NK-92 treated with Interleukin-12 subunit alpha and Interleukin-12 subunit beta, amount 100 ng/mL, for 24 hours (cell line): Measurements from ENCODE around the gene PCDHB6.
"Not testable (repeated sequence)": the region's sequence is repeated elsewhere in the genome, so short reads cannot be mapped to it uniquely, and the experiment has no call there.

ENCODE experiments used
- DNase-seq: peaks from one replicate; lab custom pipeline; 2025; lab: John Stamatoyannopoulos, UW

PCDHB6 gene

GRCh38 chr5:141149812-141150211 lies at the start of gene PCDHB6:
Gene PCDHB6, plus strand, starts transcription at chr5:141150057. Its CDS starts 201 bp downstream, at chr5:141150258.
- no peak for DNase-seq

- DNase-seq: peak; percentile 35
Measured at GRCh38 chr5:141100243-141100805, 49.5 kb upstream of the PCDHB6 start, which contains the start of gene PCDHB3. Gene PCDHB3, plus strand, starts transcription at chr5:141100473. Its CDS starts 177 bp downstream, at chr5:141100650.

DNA sequence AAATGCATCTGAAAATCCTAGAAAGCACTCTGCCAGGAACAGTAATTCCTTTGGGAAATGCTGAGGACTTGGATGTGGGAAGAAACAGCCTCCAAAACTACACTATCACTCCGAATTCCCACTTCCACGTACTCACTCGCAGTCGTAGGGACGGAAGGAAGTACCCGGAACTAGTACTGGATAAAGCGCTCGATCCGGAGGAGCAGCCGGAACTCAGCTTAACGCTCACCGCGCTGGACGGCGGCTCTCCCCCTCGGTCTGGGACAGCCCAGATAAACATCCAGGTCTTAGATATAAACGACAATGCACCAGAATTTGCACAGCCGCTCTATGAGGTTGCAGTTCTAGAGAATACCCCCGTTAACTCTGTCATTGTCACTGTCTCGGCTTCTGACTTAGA lies 48.8 kb upstream of the PCDHB6 start:
- DNase-seq: no peak

GRCh38 chr5:141102070-141102469 lies 47.8 kb upstream of the PCDHB6 start:
- DNase-seq: not testable (repeated sequence)

- not testable (repeated sequence) for DNase-seq
Measured at GRCh38 chr5:141102471-141102870, 47.4 kb upstream of the PCDHB6 start.

GRCh38 chr5:141105350-141105749 lies 44.5 kb upstream of the PCDHB6 start:
- no peak for DNase-seq

- no peak for DNase-seq
Measured at GRCh38 chr5:141119250-141119649, 30.6 kb upstream of the PCDHB6 start.

GRCh38 chr5:141121563-141121962 lies 28.3 kb upstream of the PCDHB6 start, which contains the start of gene PCDHB4:
Gene PCDHB4, plus strand, starts transcription at chr5:141121818. Its CDS starts 181 bp downstream, at chr5:141121999.
- DNase-seq: no peak

DNA sequence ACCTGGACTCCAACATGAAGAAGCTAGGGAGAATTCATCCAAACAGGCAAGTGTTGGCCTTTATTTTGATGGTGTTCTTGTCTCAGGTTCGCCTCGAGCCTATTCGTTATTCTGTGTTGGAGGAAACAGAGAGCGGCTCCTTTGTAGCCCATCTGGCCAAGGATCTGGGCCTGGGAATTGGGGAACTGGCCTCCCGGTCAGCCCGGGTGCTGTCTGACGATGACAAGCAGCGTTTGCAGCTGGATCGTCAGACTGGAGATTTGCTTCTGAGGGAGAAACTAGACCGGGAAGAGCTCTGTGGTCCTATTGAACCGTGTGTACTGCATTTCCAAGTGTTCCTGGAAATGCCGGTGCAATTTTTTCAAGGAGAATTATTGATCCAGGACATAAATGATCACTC lies 27.9 kb upstream of the PCDHB6 start:
- DNase-seq: no peak

DNA sequence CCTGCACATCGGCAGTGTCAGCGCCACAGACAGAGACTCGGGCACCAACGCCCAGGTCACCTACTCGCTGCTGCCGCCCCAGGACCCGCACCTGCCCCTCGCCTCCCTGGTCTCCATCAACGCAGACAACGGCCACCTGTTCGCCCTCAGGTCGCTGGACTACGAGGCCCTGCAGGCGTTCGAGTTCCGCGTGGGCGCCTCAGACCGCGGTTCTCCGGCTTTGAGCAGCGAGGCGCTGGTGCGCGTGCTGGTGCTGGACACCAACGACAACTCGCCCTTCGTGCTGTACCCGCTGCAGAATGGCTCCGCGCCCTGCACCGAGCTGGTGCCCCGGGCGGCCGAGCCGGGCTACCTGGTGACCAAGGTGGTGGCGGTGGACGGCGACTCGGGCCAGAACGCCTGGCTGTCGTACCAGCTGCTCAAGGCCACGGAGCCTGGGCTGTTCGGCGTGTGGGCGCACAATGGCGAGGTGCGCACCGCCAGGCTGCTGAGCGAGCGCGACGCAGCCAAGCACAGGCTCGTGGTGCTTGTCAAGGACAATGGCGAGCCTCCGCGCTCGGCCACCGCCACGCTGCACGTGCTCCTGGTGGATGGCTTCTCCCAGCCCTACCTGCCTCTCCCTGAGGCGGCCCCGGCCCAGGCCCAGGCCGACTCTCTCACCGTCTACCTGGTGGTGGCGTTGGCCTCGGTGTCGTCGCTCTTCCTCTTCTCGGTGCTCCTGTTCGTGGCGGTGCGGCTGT lies 26.3 kb upstream of the PCDHB6 start:
- not testable (repeated sequence) for DNase-seq

DNA sequence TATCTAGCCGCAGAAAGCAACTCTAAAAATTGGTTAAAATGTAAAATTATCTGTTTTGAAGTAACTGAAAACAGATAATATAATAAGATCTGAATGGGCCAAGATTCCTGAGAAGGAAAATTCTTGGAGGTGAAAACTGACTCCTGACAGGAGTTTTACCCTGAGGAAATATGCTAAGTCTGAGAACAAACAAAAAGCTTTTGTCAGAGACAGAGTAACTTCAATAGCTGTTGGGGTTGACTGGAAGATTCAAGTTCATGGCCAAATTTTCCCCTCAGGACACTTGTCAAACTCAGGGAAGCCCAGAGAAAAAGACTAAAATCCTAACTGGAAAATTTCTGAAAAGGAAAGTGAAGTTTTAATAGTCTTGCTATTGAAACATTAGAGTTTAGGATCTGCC lies 22.6 kb upstream of the PCDHB6 start:
- no peak for DNase-seq

DNA sequence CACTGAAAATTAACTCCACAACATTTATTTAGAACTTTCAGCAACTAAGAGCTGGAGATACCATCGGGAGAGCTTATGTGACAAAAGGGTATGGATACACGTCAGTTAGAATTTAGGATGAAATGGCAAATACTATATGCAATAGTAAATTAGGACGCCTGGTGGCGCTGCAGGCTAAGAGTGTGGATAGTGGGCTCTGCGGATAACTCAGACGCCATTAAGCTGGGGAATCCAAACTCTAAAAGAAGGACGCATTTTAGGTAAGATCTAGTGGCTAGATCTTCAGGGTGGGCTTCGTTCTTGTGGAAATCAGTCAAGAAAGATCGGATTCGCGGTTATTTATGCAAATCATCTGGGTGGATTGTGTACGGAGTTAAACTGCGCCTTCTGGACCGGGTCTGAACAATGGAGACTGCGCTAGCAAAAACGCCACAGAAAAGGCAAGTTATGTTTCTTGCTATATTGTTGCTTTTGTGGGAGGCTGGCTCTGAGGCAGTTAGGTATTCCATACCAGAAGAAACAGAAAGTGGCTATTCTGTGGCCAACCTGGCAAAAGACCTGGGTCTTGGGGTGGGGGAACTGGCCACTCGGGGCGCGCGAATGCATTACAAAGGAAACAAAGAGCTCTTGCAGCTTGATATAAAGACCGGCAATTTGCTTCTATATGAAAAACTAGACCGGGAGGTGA lies 14.7 kb upstream of the PCDHB6 start, which contains the start of gene PCDHB5:
TSS of gene PCDHB5 (plus strand) at position 177 of the 688 bp plus-strand sequence. CDS start at position 406, 229 bp downstream.
- no peak for DNase-seq

GRCh38 chr5:141135718-141136266 lies 14.1 kb upstream of the PCDHB6 start:
- DNase-seq: no peak

- DNase-seq: not testable (repeated sequence)
Measured at GRCh38 chr5:141137346-141137745, 12.5 kb upstream of the PCDHB6 start.

GRCh38 chr5:141150224-141150992 lies 551 bp downstream of the PCDHB6 start:
- DNase-seq: no peak

GRCh38 chr5:141150993-141151325 lies 1.1 kb downstream of the PCDHB6 start:
- no peak for DNase-seq

DNA sequence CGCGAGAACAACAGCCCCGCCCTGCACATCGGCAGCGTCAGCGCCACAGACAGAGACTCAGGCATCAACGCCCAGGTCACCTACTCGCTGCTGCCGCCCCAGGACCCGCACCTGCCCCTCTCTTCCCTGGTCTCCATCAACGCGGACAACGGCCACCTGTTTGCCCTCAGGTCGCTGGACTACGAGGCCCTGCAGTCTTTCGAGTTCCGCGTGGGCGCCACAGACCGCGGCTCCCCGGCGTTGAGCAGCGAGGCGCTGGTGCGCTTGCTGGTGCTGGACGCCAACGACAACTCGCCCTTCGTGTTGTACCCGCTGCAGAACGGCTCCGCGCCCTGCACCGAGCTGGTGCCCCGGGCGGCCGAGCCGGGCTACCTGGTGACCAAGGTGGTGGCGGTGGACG lies 1.8 kb downstream of the PCDHB6 start:
- not testable (repeated sequence) for DNase-seq

DNA sequence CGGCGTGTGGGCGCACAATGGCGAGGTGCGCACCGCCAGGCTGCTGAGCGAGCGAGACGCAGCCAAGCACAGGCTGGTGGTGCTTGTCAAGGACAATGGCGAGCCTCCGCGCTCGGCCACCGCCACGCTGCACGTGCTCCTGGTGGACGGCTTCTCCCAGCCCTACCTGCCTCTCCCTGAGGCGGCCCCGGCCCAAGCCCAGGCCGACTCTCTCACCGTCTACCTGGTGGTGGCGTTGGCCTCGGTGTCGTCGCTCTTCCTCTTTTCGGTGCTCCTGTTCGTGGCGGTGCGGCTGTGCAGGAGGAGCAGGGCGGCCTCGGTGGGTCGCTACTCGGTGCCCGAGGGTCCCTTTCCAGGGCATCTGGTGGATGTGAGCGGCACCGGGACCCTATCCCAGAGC lies 2.2 kb downstream of the PCDHB6 start:
- DNase-seq: not testable (repeated sequence)

- no peak for DNase-seq
Measured at GRCh38 chr5:141155540-141156374, 5.9 kb downstream of the PCDHB6 start.

DNA sequence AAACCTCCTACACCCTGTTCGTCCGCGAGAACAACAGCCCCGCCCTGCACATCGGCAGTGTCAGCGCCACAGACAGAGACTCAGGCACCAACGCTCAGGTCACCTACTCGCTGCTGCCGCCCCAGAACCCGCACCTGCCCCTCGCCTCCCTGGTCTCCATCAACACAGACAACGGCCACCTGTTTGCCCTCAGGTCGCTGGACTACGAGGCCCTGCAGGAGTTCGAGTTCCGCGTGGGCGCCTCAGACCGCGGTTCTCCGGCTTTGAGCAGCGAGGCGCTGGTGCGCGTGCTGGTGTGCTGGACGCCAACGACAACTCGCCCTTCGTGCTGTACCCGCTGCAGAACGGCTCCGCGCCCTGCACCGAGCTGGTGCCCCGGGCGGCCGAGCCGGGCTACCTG lies 7.5 kb downstream of the PCDHB6 start:
- DNase-seq: not testable (repeated sequence)

DNA sequence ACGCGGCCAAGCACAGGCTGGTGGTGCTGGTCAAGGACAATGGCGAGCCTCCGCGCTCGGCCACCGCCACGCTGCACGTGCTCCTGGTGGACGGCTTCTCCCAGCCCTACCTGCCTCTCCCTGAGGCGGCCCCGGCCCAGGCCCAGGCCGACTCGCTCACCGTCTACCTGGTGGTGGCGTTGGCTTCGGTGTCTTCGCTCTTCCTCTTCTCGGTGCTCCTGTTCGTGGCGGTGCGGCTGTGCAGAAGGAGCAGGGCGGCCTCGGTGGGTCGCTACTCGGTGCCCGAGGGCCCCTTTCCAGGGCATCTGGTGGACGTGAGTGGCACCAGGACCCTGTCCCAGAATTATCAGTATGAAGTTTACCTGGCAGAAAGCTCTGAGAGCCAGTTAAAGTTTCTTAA lies 8.0 kb downstream of the PCDHB6 start:
- not testable (repeated sequence) for DNase-seq
